Measurements from ENCODE around the gene SLC6A4. TPM values are rescaled to one million over a fixed set of nuclear protein-coding genes. Genes with fewer than 3 reads are reported as not detected.

Gene SLC6A4
- total RNA-seq, 1 donor from 2014 or later, result not detected

DNA sequence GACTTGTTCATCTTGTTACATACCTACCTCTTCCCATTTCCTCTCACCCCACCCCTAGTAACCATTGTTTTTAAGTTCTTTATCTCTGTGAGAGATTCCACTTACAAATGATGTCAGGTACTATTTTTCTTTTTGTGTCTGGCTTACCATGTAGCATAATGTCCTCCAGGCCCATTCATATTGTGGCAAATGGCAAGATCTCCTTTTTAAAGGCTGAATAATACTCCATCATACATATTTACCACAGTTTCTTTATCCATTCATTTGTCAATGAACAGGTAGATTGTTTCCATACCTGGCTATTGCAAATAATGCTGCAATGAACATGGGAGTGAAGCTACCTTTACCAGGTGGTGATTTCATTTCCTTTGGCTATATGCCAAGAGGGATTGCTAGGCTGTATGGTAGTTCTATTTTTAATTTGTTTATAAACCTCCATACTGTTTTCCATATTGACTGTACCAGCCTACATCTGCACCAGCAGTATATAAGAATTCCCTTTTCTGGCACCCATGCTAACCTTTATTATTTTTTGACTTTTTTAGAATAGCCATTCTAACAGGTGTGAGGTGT, 65.0 kb downstream of the SLC6A4 start:
- Histone ChIP-seq H3K27me3 (ENCODE audit: control insufficient read depth, insufficient read depth, low read length) (no peaks in the 10 kb centered on the region), H3K36me3 (ENCODE audit: control insufficient read depth, insufficient read depth, low read length) (peaks cover 2% of the 10 kb centered on the region), H3K4me3 (ENCODE audit: low read depth, low read length) (no peak overlapping the region)
- TF ChIP-seq, protein P1, sequence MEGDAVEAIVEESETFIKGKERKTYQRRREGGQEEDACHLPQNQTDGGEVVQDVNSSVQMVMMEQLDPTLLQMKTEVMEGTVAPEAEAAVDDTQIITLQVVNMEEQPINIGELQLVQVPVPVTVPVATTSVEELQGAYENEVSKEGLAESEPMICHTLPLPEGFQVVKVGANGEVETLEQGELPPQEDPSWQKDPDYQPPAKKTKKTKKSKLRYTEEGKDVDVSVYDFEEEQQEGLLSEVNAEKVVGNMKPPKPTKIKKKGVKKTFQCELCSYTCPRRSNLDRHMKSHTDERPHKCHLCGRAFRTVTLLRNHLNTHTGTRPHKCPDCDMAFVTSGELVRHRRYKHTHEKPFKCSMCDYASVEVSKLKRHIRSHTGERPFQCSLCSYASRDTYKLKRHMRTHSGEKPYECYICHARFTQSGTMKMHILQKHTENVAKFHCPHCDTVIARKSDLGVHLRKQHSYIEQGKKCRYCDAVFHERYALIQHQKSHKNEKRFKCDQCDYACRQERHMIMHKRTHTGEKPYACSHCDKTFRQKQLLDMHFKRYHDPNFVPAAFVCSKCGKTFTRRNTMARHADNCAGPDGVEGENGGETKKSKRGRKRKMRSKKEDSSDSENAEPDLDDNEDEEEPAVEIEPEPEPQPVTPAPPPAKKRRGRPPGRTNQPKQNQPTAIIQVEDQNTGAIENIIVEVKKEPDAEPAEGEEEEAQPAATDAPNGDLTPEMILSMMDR (IDR thresholded peaks at IDR 0.05; ENCODE audit: insufficient read depth, low read length, severe bottlenecking), result no peak
- no peak for FAIRE-seq
- DNase-seq (ENCODE audit: low read depth), result peak; percentile 80

DNA sequence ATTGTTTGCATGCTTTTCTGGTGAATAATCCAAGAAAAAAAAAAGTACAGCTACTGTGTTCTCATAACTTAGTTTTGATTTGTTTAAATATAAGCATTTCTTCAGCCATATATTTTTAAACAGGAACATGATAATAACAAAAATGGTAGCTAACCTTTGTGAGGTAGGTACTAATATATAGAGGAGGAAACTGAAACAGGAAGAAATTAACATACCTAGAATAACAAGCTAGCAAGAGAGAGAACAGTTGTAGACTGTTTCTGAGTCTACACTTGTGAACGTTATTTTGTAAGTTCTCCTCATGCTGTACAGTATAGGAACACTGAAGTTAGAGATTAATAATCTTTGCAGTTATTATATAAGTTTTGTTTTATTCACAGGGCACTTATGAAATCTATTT, 69.5 kb downstream of the SLC6A4 start:
- FAIRE-seq (no peak), DNase-seq (ENCODE audit: low read depth) (no peak)
- Histone ChIP-seq H3K27me3 (ENCODE audit: control insufficient read depth, insufficient read depth, low read length) (no peaks in the 10 kb centered on the region), H3K4me3 (ENCODE audit: low read depth, low read length) (no peak overlapping the region), H3K36me3 (ENCODE audit: control insufficient read depth, insufficient read depth, low read length) (no peaks in the 10 kb centered on the region)
- TF ChIP-seq, protein P1 (IDR thresholded peaks at IDR 0.05; ENCODE audit: insufficient read depth, low read length, severe bottlenecking), result no peak

DNA sequence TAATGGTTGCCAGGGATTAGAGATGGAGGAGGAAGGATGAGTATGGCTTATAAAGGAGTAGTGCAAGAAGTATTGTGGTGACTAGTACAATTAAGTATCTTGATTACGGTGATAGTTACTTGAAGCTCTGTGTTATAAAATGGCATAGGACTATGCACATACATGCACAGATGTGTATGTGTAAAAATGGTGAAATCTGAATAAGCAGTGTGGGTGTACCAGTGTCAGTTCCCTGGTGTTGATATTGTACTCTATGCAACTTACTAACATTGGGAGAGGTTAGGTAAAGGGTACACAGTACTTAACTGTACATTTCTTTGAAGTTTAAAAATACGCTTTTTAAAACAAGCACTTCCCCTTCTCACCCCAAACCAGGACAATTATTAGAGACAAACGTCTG, 70.3 kb downstream of the SLC6A4 start:
- Histone ChIP-seq H3K36me3 (ENCODE audit: control insufficient read depth, insufficient read depth, low read length) (no peaks in the 10 kb centered on the region), H3K27me3 (ENCODE audit: control insufficient read depth, insufficient read depth, low read length) (no peaks in the 10 kb centered on the region), H3K4me3 (ENCODE audit: low read depth, low read length) (no peak overlapping the region)
- DNase-seq (ENCODE audit: low read depth), result no peak
- TF ChIP-seq, protein P1 (IDR thresholded peaks at IDR 0.05; ENCODE audit: insufficient read depth, low read length, severe bottlenecking), result no peak
- no peak for FAIRE-seq

DNA sequence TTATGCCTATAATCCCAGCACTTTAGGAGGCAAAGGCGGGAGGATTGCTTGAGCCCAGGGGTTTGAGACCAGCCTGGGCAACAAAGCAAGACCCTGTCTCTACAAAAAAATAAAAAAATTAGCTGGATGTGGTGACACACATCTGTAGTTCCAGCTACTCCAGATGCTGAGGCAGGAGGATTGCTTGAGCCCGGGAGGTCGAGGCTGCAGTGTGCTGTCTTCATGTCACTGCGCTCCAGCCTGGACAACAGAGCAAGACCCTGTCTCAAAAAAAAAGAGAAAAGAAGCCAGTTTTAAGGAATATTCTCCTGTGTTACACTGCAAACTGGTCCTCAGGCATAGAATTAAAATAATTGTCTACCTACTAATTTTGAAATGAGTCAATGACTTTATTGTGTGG, 71.0 kb downstream of the SLC6A4 start:
- H3K27me3 ChIP-seq (ENCODE audit: control insufficient read depth, insufficient read depth, low read length), result no peaks in the 10 kb centered on the region
- TF ChIP-seq, protein P1 (IDR thresholded peaks at IDR 0.05; ENCODE audit: insufficient read depth, low read length, severe bottlenecking), result no peak
- no peak for DNase-seq (ENCODE audit: low read depth)
- H3K36me3 ChIP-seq (ENCODE audit: control insufficient read depth, insufficient read depth, low read length), result no peaks in the 10 kb centered on the region
- no peak overlapping the region for H3K4me3 ChIP-seq (ENCODE audit: low read depth, low read length)
- no peak for FAIRE-seq

DNA sequence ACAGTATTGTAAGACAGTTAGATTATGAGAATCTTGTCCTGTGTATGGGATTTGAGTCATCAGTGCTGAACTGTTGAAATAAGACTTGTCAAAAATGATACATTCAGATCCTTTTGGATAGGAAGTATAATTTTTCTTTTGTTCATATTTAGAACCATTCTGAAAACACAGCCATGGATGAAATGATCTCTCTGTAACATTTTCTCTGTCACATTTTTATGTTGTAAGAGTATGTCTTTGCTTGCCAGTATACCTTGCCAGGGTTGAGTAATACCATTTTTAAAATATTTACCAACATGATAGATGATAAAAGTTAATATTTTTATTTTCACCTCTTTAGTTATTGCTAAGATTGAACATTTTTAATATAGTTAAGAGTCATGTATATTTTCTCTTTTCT, 73.9 kb downstream of the SLC6A4 start:
- Histone ChIP-seq H3K4me3 (ENCODE audit: low read depth, low read length) (no peak overlapping the region), H3K27me3 (ENCODE audit: control insufficient read depth, insufficient read depth, low read length) (no peaks in the 10 kb centered on the region), H3K36me3 (ENCODE audit: control insufficient read depth, insufficient read depth, low read length) (no peaks in the 10 kb centered on the region)
- DNase-seq (ENCODE audit: low read depth) (no peak), FAIRE-seq (no peak)
- TF ChIP-seq, protein P1 (IDR thresholded peaks at IDR 0.05; ENCODE audit: insufficient read depth, low read length, severe bottlenecking), result no peak
